HG03354 (cell line): ENCODE measurements around the gene DNAAF2.
"Not testable (repeated sequence)": the region's sequence is repeated elsewhere in the genome, so short reads cannot be mapped to it uniquely, and the experiment has no call there.

Experiments
- ATAC-seq: cut with Tn5 transposase; IDR thresholded peaks from one replicate; pipeline ENCODE4 v1.9.1; 2021; ENCODE audit warnings: mild to moderate bottlenecking; ENCODE audit not compliant: unreplicated experiment, poor library complexity, severe bottlenecking

Gene DNAAF2

DNA sequence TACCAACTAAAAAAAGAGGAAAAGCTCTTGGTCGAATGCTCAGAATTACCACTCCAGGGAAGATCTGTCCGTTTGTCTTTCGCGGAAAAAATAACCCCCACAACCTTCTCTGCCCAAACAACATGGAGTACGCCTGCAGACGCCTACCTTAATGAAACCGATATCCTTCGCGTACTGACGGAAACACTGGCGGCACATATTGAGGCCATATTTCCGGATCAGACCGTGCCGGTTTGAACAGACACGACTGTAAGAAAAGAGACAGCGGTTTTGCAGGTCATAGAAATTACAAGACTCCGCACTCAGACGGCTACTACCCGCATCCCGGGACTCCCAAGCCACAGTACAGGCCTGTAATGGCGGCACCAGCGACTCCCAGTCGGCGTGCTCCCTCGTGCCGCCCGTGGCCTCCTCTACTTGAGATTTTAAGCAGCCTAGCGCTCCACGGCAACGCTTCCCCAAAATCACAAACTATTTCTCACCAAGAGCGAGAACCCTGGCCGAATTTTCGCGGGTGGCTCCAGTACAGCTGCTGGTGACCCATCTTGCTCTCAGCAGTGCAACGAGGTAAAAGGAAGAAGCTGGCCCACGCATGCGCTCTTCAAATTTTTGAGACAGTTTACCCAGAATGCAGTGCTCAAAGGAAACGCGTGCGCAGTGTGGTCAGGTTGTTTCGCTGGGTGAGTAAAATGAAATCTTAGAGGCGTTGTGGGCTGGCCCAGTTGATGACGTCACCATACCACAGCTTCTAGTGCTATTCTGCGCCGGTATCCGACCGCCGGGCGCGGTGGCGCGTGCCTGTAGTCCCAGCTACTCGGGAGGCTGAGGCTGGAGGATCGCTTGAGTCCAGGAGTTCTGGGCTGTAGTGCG is 49.0 kb downstream of the DNAAF2 start, which contains the start of gene RPS29:
Gene RPS29, minus strand, starts transcription at position 578 of the 870 bp plus-strand sequence. Its CDS starts 34 bp downstream, at position 544.
- peak; percentile 91 for ATAC-seq

GRCh38 chr14:49584981-49585640 is 49.9 kb downstream of the DNAAF2 start:
- ATAC-seq, result not testable (repeated sequence)

DNA sequence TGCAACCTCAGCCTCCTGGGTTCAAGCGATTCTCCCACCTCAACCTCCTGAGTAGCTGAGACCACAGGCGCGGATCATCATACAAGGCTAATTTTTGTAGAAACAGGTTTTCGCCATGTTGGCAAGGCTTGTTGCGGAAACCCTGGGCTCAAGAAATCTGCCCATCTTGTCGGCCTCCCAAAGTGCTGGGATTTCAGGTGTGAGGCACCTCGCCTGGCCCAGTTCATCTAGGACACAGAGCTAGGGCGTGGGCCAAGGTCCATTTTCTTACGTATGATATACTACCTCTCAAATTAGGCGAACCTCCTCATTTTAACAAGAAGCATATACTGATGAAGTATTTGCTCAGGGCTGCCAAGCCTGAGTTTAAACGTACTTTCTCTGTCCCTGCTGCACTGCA is 51.0 kb downstream of the DNAAF2 start:
- ATAC-seq, result no peak

DNA sequence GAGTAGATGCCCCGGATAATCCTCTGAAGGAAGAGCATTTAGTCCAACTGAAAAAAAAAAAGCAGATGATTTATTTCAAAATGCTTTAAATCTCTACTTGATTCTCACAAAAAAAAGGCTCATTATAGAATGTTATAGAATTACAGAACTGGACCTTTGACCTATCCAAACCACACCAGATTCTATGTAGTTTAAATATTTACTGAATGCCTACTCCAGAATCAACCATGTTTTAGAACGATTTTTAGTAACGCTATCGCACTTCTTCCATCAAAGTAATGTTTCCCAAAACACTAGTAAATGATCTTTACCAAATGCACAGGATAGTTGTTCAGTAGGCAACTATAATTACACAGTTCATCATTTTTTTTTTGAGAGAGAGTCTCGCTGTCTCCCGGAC is 51.4 kb downstream of the DNAAF2 start:
- no peak for ATAC-seq

DNA sequence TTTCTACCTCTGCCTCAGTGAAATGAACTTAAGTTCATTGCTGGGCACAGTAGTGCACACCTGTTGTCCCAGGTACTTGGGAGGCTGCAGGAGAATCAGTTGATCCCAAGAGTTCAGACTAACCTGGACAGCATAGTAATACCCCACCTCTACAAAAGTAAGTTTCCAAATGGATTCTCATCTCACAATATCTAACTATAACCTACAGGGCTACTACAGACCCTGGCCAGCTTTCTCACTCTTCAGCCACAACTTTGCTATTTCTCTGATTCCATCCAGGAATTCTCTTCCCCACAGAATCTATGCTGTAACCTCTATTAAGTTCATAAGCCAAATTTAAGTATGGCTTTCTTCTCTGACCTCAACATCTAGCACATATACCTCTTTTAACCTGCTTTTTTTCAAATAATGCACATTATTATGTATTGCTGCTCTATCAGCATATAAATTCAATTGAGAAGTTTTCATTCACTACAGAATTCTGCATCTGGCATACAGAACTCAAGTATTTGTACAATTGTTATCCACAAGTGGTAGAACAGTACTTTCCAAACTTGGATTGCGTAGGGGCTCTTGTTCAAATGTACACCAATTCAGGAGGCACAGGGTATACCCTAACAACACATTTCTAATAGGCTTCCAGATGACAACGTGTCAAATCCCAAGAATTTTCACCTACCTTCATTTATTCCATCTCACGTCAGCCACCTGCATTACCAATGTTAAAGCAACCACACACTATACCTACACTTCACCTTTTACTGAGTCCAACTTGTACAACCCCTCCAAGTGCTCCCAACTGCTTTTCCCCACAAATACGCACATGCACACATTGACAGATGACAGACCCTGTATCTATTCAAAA is 52.7 kb downstream of the DNAAF2 start:
- no peak for ATAC-seq

DNA sequence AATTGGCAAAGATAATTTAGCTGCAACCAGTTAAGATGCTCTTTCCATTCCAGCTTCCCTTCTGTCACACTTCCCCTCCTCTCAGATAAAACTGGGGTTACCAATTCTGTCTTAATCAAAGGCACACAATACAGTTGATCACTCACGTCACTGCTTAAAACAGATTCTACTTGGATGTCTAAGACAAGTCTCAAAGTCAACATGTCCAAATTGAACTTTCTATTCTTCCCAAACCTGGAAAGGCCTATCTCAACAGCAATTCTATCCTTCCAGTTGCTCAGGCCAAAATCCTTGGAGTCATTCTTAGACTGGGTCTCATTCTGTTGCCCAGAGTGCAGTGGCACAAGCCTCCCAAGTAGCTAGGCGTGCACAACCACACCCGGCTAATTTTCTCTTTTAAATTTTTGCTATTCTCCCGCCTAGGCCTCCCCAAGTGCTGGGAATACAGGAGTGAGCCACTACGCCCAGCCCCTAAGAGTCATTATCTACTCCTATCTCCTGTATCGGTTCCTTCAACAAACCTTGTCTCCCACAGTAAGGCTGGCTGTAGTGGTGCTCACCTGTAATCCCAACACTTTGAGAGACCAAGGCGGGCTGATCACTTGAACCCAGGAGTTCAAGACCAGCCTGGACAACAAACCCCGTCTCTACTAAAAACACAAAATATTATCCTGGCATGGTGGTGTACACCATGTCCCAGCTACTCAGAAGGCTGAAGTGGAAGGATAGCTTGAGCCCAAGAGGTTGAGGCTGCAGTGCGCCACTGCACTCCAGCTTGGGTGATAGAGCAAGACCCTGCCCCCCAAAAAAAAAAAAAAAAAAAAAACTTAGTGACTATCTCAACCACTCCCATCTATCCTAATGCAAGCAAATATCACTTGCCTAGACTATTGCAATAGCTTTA is 53.6 kb downstream of the DNAAF2 start:
- no peak for ATAC-seq

GRCh38 chr14:49579841-49580240 is 55.2 kb downstream of the DNAAF2 start:
- no peak for ATAC-seq

GRCh38 chr14:49578141-49578540 is 56.9 kb downstream of the DNAAF2 start:
- no peak for ATAC-seq
